HUES64 (cell line): ENCODE measurements around the gene POP4.

Experiments
- H3K27ac ChIP-seq: 2 replicates; pipeline ENCODE4 v1.7.0; 2013; ENCODE audit warnings: low read depth, low read length, inconsistent platforms
- H3K27me3 ChIP-seq: 2 replicates; pipeline ENCODE4 v1.6.1; 2013; ENCODE audit warnings: mild to moderate bottlenecking, low read length; ENCODE audit not compliant: insufficient read depth
- H3K36me3 ChIP-seq: 2 replicates; pipeline ENCODE4 v1.6.1; 2013; ENCODE audit warnings: mild to moderate bottlenecking, low read length; ENCODE audit not compliant: insufficient read depth
- H3K4me1 ChIP-seq: 2 replicates; pipeline ENCODE4 v1.6.1; 2013; ENCODE audit warnings: mild to moderate bottlenecking, low read length, moderate library complexity; ENCODE audit not compliant: insufficient read depth
- H3K4me3 ChIP-seq: 2 replicates; pipeline ENCODE4 v1.5.1; 2013; ENCODE audit warnings: mild to moderate bottlenecking, low read length, moderate library complexity
- H3K9ac ChIP-seq: 2 replicates; pipeline ENCODE4 v1.6.1; 2013; ENCODE audit warnings: mild to moderate bottlenecking, low read depth, low read length
- H3K9me3 ChIP-seq: 2 replicates; pipeline ENCODE4 v1.6.1; 2013; ENCODE audit warnings: low read depth, low read length; ENCODE audit not compliant: insufficient read depth
- WGBS: fragments of 150-250, 120-280 bp; methylation state at CpG from one replicate; pipeline ENCODE4 v1.1.7; 2013; ENCODE audit warnings: missing lambda C conversion rate; 5-methylcytosine and 5-hydroxymethylcytosine counted together

POP4 gene

GRCh38 chr19:29614780-29615179 is 8.7 kb downstream of the POP4 start:
- H3K4me3 ChIP-seq: no peak overlapping the region
- no peak overlapping the region for H3K9ac ChIP-seq
- H3K4me1 ChIP-seq: no peaks in the 10 kb centered on the region
- H3K27me3 ChIP-seq: no peaks in the 10 kb centered on the region
- no peak overlapping the region for H3K27ac ChIP-seq
- WGBS: 93% methylated on average over 3 of the region's 4 CpGs
- no peaks in the 10 kb centered on the region for H3K9me3 ChIP-seq
- peaks cover 49% of the 10 kb centered on the region for H3K36me3 ChIP-seq

DNA sequence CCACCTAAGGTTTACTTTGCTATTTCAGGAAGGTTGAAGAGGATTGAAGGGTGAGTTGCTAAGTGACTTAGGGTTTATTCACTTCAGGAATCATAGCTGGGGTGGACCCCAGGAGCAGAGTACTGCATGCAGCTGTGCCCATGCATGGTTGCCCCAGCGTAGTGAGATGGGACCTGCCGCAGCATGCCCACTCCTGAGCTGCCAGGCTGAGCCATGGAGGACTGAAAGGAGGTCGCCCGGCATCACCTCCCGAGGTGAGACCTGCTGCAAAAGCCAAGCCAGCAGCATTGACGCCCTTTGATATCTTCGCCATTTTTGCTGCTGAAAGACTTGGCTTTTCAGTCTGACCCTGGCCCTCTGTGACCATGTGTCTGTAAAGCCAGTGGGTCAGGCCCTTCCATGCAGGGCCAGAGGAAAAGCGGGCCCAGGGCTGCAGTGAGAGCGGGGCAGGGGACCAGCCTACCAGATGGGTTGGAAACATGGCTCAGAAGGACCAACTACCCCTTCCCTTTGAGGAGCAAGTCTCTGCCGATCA is 9.9 kb downstream of the POP4 start:
- peaks cover 49% of the 10 kb centered on the region for H3K36me3 ChIP-seq
- H3K4me3 ChIP-seq: no peak overlapping the region
- no peaks in the 10 kb centered on the region for H3K9me3 ChIP-seq
- no peak overlapping the region for H3K27ac ChIP-seq
- no peak overlapping the region for H3K9ac ChIP-seq
- H3K27me3 ChIP-seq: no peaks in the 10 kb centered on the region
- no peaks in the 10 kb centered on the region for H3K4me1 ChIP-seq
- WGBS: 94% methylated on average over 10 of the region's 10 CpGs

- Histone ChIP-seq H3K27me3 (no peaks in the 10 kb centered on the region), H3K4me3 (no peak overlapping the region), H3K36me3 (peaks cover 47% of the 10 kb centered on the region), H3K9me3 (no peaks in the 10 kb centered on the region), H3K9ac (no peak overlapping the region), H3K27ac (no peak overlapping the region), H3K4me1 (no peaks in the 10 kb centered on the region)
- whole genome bisulfite sequencing: 95% methylated on average over 16 of the region's 16 CpGs
These were observed 10.5 kb downstream of the POP4 start for GRCh38 chr19:29616541-29616940.

DNA sequence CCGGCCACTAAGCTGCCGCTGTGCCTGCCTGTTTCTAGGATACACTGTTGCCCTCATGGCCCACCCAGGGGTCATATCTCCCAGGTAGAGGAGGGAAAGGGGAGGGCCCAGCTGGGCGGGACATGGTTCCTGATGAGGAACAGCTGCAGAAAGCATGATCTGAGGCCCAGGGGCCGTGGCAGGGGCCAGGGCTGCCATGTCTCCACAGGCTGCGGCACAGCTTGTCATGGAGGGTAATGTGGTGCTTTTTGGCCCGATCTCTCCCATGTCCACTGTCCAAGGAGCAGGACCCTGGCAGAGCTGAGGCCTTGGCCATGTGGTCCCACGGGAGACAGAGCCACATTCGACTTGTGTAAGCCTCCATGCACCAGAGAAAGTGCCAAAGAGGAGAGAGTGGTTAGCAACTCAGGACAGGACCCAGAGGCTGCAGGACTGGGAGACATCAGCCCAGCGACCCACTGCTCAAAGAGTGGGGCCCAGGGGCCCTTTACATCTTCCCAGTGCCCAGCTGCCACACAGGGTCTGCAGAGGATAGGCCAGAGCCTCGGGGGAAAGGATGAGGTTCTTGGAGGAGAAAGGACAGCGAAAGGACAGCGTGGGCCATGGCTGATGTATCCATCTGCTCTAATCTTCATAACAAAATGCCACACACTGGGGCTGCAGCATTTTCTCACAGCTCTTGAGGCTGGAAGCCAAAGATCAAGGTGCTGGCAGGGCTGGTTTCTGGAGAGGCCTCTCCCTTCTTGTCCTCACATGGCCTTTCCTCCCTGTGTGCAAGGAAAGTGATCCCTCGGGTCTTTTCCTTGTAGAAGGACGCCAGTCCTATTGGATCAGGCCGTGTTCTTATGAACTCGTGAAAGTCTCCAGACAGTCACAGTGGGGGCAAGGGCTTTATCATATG is 11.5 kb downstream of the POP4 start:
- Histone ChIP-seq H3K9ac (no peak overlapping the region), H3K27ac (no peak overlapping the region), H3K27me3 (no peaks in the 10 kb centered on the region), H3K36me3 (peaks cover 36% of the 10 kb centered on the region), H3K4me3 (no peak overlapping the region), H3K4me1 (no peaks in the 10 kb centered on the region), H3K9me3 (no peaks in the 10 kb centered on the region)
- WGBS: 92% methylated on average over 16 of the region's 16 CpGs

DNA sequence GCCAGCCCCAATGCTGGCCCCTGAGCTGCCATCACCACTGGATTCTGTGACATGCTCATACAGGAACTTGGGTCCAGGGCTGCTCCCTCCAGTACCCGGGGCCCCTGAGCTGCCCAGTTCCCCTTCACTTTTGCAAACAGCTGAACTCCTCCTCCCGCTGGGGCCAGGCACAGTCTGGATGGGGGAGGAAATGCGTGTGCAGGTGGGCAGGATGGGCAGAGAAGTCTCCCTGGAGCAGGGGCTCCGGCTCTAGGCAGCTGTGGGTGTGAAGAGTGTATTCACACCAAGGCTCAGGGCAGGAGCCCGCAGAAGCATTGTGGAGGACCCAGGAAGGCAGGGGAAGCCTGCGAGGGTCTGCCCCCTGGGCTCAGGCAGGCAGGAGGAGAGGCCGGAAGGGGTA is 12.4 kb downstream of the POP4 start:
- Histone ChIP-seq H3K4me1 (no peaks in the 10 kb centered on the region), H3K9me3 (no peaks in the 10 kb centered on the region), H3K9ac (no peak overlapping the region), H3K27me3 (no peaks in the 10 kb centered on the region), H3K4me3 (no peak overlapping the region), H3K36me3 (peaks cover 28% of the 10 kb centered on the region), H3K27ac (no peak overlapping the region)
- WGBS: 90% methylated on average over 7 of the region's 7 CpGs

- H3K9ac ChIP-seq: no peak overlapping the region
These were observed 12.8 kb downstream of the POP4 start for GRCh38 chr19:29618871-29619270.

DNA sequence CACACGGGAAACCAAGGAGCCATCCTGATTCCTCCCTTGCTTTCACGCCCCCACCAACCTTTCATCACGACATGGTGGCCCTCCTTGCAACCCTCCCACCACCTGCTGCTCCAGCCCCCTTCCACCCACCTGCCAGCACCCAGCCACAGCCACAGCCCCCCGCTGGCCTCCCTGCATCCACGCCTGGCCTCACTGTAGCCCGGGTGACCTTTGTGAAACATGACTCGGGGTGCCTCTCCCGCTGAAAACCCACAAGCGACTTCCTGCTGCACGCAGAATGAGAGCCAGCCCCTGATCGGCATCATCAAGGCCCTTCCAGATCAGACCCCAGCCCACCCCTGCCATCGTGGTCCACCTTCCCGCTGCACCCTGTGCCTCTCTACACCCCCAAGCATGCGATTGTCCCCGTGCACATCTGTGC is 14.9 kb downstream of the POP4 start:
- Histone ChIP-seq H3K9ac (no peak overlapping the region), H3K27me3 (no peaks in the 10 kb centered on the region), H3K4me1 (no peaks in the 10 kb centered on the region), H3K36me3 (peaks cover 6% of the 10 kb centered on the region), H3K9me3 (no peaks in the 10 kb centered on the region), H3K27ac (no peak overlapping the region), H3K4me3 (no peak overlapping the region)
- WGBS: 92% methylated on average over 15 of the region's 15 CpGs

More at GRCh38 chr19:29618871-29619270, 12.8 kb downstream of the POP4 start:
- no peak overlapping the region for H3K27ac ChIP-seq
- no peak overlapping the region for H3K4me3 ChIP-seq
- H3K9me3 ChIP-seq: no peaks in the 10 kb centered on the region
- H3K36me3 ChIP-seq: peaks cover 24% of the 10 kb centered on the region
- no peaks in the 10 kb centered on the region for H3K4me1 ChIP-seq
- no peaks in the 10 kb centered on the region for H3K27me3 ChIP-seq
- WGBS: 84% methylated on average over 7 of the region's 7 CpGs

DNA sequence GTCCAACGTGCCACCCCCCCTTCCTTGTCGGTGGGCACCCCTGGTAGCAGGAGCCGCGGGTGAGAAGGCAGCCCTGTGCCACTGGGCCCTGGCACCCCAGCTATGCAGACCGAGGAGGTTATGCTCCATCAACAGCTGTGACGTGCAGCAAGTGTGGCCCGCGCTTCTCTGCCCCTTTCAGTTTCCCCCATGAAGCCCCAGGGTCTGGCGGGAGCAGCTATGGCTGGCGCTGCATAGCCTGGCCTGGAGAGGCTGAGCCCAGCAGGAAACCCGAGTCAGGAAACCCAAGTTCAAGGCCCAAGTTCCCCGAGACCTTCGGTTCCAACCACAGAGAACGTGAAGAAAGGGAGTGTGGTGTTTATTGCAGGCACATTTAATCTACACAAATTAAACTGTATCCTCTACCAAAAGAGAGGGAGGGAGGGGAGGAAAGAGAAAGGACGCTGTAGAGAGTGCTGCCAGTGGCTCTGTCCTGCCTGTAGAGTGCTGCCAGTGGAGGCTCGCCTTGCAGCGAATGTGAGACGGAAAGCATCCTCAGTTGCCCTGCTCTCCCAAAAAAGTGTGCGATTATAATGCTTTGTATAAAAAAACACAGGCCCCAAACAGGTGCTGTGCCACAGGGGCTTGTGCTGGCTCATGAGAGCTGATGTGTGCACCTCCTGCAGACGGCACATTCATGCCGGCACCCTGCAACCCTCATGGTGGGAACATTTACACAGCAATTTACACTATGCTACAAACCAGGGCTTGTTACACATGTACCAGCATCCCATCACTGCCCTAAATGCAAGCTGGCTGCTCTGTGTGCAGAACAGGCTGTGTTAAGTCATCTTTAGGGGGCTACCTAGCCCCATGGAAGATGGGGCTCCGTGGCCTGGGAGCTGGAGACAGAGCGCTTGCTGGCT is 16.3 kb downstream of the POP4 start:
- Histone ChIP-seq H3K27me3 (no peaks in the 10 kb centered on the region), H3K27ac (no peak overlapping the region), H3K36me3 (no peaks in the 10 kb centered on the region), H3K4me1 (no peaks in the 10 kb centered on the region), H3K9ac (no peak overlapping the region), H3K4me3 (no peak overlapping the region), H3K9me3 (no peaks in the 10 kb centered on the region)
- WGBS: 90% methylated on average over 22 of the region's 23 CpGs

DNA sequence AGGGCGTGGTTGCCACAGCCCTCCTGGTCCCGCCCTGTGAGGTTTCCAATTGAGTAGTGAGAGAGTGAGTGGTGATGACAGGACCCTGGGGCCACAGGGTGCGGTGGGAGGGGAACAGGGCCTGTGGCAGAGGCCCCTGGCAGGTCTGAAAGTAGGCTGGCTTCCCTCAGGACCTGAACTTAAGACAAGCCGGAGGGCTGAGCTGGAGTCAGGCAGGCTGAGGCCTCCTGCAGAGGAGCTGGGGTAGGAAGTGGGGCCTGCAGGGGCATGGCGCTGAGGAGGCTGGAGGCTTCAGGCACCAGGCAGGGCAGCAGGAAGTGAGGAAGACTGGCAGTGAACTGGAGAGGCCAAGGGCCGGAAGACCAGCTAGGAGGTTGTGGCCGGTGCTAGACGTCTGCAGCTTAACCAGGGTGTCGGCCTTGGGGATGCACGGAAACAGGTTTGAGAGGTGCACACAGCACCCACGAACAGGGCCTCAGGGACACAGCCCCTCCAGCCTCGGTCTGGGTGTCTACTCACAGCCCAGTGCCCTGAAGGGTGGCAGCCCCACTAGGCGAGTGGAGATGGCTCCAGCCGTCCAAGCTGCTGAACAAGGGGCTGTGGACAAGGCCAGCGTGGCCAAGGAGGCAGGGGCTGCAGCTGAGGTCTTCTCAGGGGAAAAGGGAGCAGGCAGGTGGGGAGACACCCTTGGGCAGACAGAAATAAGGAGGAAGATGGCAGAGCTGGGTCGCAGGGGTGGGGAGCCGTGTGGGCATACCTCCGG is 17.8 kb downstream of the POP4 start:
- WGBS: 88% methylated on average over 18 of the region's 18 CpGs
- H3K27me3 ChIP-seq: no peaks in the 10 kb centered on the region
- no peak overlapping the region for H3K9ac ChIP-seq
- no peak overlapping the region for H3K27ac ChIP-seq
- no peaks in the 10 kb centered on the region for H3K9me3 ChIP-seq
- no peaks in the 10 kb centered on the region for H3K4me1 ChIP-seq
- no peaks in the 10 kb centered on the region for H3K36me3 ChIP-seq
- no peak overlapping the region for H3K4me3 ChIP-seq

GRCh38 chr19:29624489-29625185 is 18.6 kb downstream of the POP4 start:
- H3K4me1 ChIP-seq: no peaks in the 10 kb centered on the region
- no peak overlapping the region for H3K4me3 ChIP-seq
- WGBS: 88% methylated on average over 6 of the region's 6 CpGs
- no peaks in the 10 kb centered on the region for H3K36me3 ChIP-seq
- no peaks in the 10 kb centered on the region for H3K27me3 ChIP-seq
- no peak overlapping the region for H3K27ac ChIP-seq
- H3K9me3 ChIP-seq: no peaks in the 10 kb centered on the region
- no peak overlapping the region for H3K9ac ChIP-seq
